Retinal pigment epithelial cell (primary cell): Measurements from ENCODE around the gene KISS1R.

Source experiments
- DNase-seq: peaks from one replicate; pipeline ENCODE4 v3.0.0-alpha.2; 2010; ENCODE audit warnings: low read depth
- H3K4me3 ChIP-seq: 2 replicates; pipeline ENCODE4 v1.5.1; 2011; ENCODE audit warnings: mild to moderate bottlenecking, low read length, control low read depth, moderate library complexity
- CTCF ChIP-seq: conservative IDR thresholded peaks from 2 replicates; pipeline ENCODE4 v1.5.1; 2011; ENCODE audit warnings: low read depth, low read length, control low read depth, inconsistent platforms

Gene KISS1R

GRCh38 chr19:884420-885211 lies 32.5 kb upstream of the KISS1R start:
- DNase-seq = no peak
- no peak overlapping the region for H3K4me3 ChIP-seq
- no peak for TF ChIP-seq CTCF

- TF ChIP-seq CTCF = no peak
- H3K4me3 ChIP-seq = no peak overlapping the region
- DNase-seq = no peak
Observed at GRCh38 chr19:885536-886224, 31.5 kb upstream of the KISS1R start.

GRCh38 chr19:887072-887471 lies 30.1 kb upstream of the KISS1R start:
- H3K4me3 ChIP-seq = no peak overlapping the region
- DNase-seq = no peak
- TF ChIP-seq CTCF = no peak

GRCh38 chr19:887599-887998 lies 29.5 kb upstream of the KISS1R start:
- H3K4me3 ChIP-seq = no peak overlapping the region
- no peak for DNase-seq
- no peak for TF ChIP-seq CTCF

GRCh38 chr19:888581-889385 lies 28.4 kb upstream of the KISS1R start:
- no peak for TF ChIP-seq CTCF
- no peak overlapping the region for H3K4me3 ChIP-seq
- no peak for DNase-seq

GRCh38 chr19:889662-890295 lies 27.4 kb upstream of the KISS1R start:
- TF ChIP-seq CTCF = no peak
- H3K4me3 ChIP-seq = no peak overlapping the region
- no peak for DNase-seq
